NCI-H446 treated with DMSO at 0.1 percent for 48 hours (cell line): ENCODE results near the gene CD96.
"Not testable (repeated sequence)": the region's sequence is repeated elsewhere in the genome, so short reads cannot be mapped to it uniquely, and the experiment has no call there.

Source experiments
- DNase-seq: peaks from one replicate; lab custom pipeline; 2025; lab: John Stamatoyannopoulos, UW

CD96 gene

GRCh38 chr3:111541911-111542483, at the start of gene CD96:
TSS of gene CD96 (plus strand) at chr3:111542197. CDS start at chr3:111542249, 52 bp downstream.
- DNase-seq, result no peak

- DNase-seq, result no peak
Measured at GRCh38 chr3:111493276-111493675, 48.7 kb upstream of the CD96 start.

GRCh38 chr3:111496894-111497559, 45.0 kb upstream of the CD96 start:
- DNase-seq, result no peak

GRCh38 chr3:111498022-111498421, 44.0 kb upstream of the CD96 start:
- no peak for DNase-seq

- no peak for DNase-seq
Measured at GRCh38 chr3:111506435-111506834, 35.6 kb upstream of the CD96 start.

- DNase-seq, result no peak
Measured at GRCh38 chr3:111509308-111509707, 32.7 kb upstream of the CD96 start.

- DNase-seq, result no peak
Measured at GRCh38 chr3:111517801-111518200, 24.2 kb upstream of the CD96 start.

GRCh38 chr3:111519178-111519855, 22.7 kb upstream of the CD96 start:
- DNase-seq, result no peak

- no peak for DNase-seq
Measured at GRCh38 chr3:111521891-111522290, 20.1 kb upstream of the CD96 start.

GRCh38 chr3:111524486-111524885, 17.5 kb upstream of the CD96 start:
- DNase-seq, result not testable (repeated sequence)

- DNase-seq, result no peak
Measured at GRCh38 chr3:111531446-111531845, 10.6 kb upstream of the CD96 start.

GRCh38 chr3:111534701-111535100, 7.3 kb upstream of the CD96 start:
- DNase-seq, result no peak

- DNase-seq, result no peak
Measured at GRCh38 chr3:111538111-111538510, 3.9 kb upstream of the CD96 start.

GRCh38 chr3:111538681-111539083, 3.3 kb upstream of the CD96 start:
- DNase-seq, result no peak

- DNase-seq, result no peak
Measured at GRCh38 chr3:111539351-111540331, 2.4 kb upstream of the CD96 start.

GRCh38 chr3:111541391-111541790, 606 bp upstream of the CD96 start:
- no peak for DNase-seq

- DNase-seq, result no peak
Measured at GRCh38 chr3:111542611-111543300, 759 bp downstream of the CD96 start.

GRCh38 chr3:111545349-111545748, 3.4 kb downstream of the CD96 start:
- DNase-seq, result no peak

GRCh38 chr3:111547631-111548030, 5.6 kb downstream of the CD96 start:
- DNase-seq, result no peak

- no peak for DNase-seq
Measured at GRCh38 chr3:111548092-111548491, 6.1 kb downstream of the CD96 start.

- DNase-seq, result no peak
Measured at GRCh38 chr3:111548756-111549155, 6.8 kb downstream of the CD96 start.

GRCh38 chr3:111561902-111562301, 19.9 kb downstream of the CD96 start:
- not testable (repeated sequence) for DNase-seq
